HL-60 (cell line): ENCODE data around the gene SLC6A6.

Experiments used
- DNase-seq, 2 experiments: peaks; one replicate each; pipeline ENCODE4 v3.0.0-alpha.2; 2010 to 2020; ENCODE audit warnings: low read depth in 1 of 2, low spot score in 1 of 2
- H3K27ac ChIP-seq: fragments of 250-450 bp; sonication (Bioruptor Pico); replicated peaks from 2 replicates; pipeline ENCODE4 v1.5.1; 2020; ENCODE audit warnings: mild to moderate bottlenecking, moderate library complexity
- H3K27me3 ChIP-seq: fragments of 250-450 bp; sonication (Bioruptor Pico); 2 replicates; pipeline ENCODE4 v1.5.1; 2021; ENCODE audit warnings: mild to moderate bottlenecking, moderate library complexity; ENCODE audit not compliant: insufficient read depth, poor library complexity, severe bottlenecking
- H3K4me3 ChIP-seq: replicated peaks from 2 replicates; pipeline ENCODE4 v1.5.1; 2011; ENCODE audit warnings: mild to moderate bottlenecking, control low read depth, low read length; ENCODE audit not compliant: insufficient read depth
- CTCF ChIP-seq: IDR thresholded peaks from one replicate; pipeline ENCODE4 v1.5.1; 2011; ENCODE audit warnings: low read length, control low read depth, inconsistent platforms; ENCODE audit not compliant: insufficient read depth
- GABPA ChIP-seq: IDR thresholded peaks from 2 replicates; pipeline ENCODE4 v1.6.1; 2012; ENCODE audit warnings: low read depth
- POLR2AphosphoS5 ChIP-seq: IDR thresholded peaks from 2 replicates; pipeline ENCODE4 v1.6.1; 2012; ENCODE audit warnings: low read depth
- REST ChIP-seq: IDR thresholded peaks from 2 replicates; pipeline ENCODE4 v1.6.1; 2012; ENCODE audit warnings: low read depth; ENCODE audit not compliant: insufficient replicate concordance
- SPI1 ChIP-seq: IDR thresholded peaks from 2 replicates; pipeline ENCODE4 v1.6.1; 2012; ENCODE audit warnings: low read depth, mild to moderate bottlenecking, borderline replicate concordance

Gene SLC6A6

GRCh38 chr3:14512281-14512941 is 110.0 kb downstream of the SLC6A6 start:
- DNase-seq: no peak
- TF ChIP-seq CTCF: no peak
- TF ChIP-seq POLR2AphosphoS5: no peak
- no peak for TF ChIP-seq GABPA
- TF ChIP-seq REST: no peak
- TF ChIP-seq SPI1: no peak
- Histone ChIP-seq H3K4me3 (no peak overlapping the region), H3K27ac (no peak overlapping the region), H3K27me3 (peaks cover 8% of the 10 kb centered on the region)

DNA sequence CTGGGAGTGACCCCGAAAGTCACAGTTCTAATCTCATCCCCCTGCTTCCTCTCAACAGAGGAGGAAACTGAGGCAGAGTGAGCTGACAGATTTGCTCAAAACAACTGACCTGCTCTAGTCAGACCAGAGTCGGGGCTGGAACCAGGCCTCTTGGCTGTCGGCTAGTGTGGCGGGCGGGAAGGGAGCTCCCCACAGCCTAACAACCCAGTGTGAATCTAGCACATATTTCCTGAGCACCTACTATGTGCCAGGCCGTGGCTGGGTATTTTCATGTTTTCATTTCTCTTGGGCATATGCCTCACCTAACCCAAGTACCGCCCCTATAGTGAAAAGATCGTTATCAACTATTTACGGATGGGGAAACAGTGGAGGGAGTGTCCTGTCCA is 110.5 kb downstream of the SLC6A6 start:
- no peak for DNase-seq
- H3K27me3 ChIP-seq: peaks cover 8% of the 10 kb centered on the region
- TF ChIP-seq CTCF (no peak), REST (no peak), POLR2AphosphoS5 (no peak), GABPA (no peak), SPI1 (no peak)

DNA sequence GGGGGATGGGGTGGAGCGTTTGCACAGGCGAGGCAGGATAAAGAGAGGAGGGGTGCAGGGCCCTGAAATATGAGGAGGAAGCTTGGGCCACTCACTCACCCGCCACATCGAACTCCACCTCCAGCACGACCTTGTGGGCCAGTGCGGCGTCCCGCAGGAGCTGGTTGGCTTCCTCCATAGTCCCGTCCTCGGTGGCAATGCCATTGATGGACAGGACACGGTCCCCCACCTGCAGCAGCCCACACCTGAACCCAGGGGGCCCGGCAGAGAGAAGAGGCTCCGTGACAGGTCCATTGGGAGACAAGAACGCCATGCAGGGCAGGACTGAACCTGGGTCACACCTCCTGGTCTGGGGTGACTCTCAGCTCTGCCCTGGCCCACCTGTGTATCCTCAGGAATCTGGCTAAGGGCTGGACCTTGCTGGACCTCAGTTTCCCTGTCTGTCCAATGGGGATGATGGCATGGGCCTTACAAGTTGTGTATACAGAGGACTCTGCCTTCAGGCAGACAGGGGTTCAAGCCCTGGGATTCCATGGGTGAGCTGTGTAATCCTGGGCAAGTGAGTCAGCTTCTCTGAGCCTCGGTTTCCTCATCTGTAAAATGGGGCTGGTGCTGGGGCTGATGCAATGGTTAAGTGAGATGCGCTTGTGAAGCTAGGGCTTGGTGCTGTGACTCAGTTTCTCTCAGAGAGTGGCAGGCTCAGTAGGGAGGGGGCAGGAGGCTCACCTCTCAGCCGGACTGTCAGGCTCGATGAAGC is 111.3 kb downstream of the SLC6A6 start:
- DNase-seq: no peak
- peaks cover 8% of the 10 kb centered on the region for H3K27me3 ChIP-seq
- no peak overlapping the region for H3K4me3 ChIP-seq
- TF ChIP-seq GABPA (no peak), REST (no peak), CTCF (no peak), SPI1 (no peak), POLR2AphosphoS5 (no peak)
- no peak overlapping the region for H3K27ac ChIP-seq

More for the DNA sequence above, 110.5 kb downstream of the SLC6A6 start:
- Histone ChIP-seq H3K27ac (no peak overlapping the region), H3K4me3 (no peak overlapping the region)
